ENCODE measurements around the gene RTKN. TPM values are rescaled to one million over a fixed set of nuclear protein-coding genes. Genes with fewer than 3 reads are reported as not detected.
A peak's percentile ranks its signal among the peaks of the same experiment; 100 is the strongest.

Gene RTKN
- total and polyA plus RNA-seq, 7 experiments from 2014 or later: 0.26 to 1.5 (median 0.97) TPM; not detected in 2

GRCh38 chr2:74378007-74378406, 63.7 kb downstream of the RTKN start:
- Mint-ChIP-seq H3K4me1 (peaks cover 32 to 50% (median 45%) of the 10 kb centered on the region in 7 donors), H3K4me3 (no peak overlapping the region), H3K27me3 (no peaks in the 10 kb centered on the region), H3K27ac (peak overlapping the region in 1 of 9 donors; percentile 59), H3K9me3 (no peaks in the 10 kb centered on the region), H3K36me3 (peaks cover 0 to 30% (median 19%) of the 10 kb centered on the region in 5 donors)
- intact Hi-C loops (cut with micrococcal nuclease): no loop called here
- DNase-seq (no peak), ATAC-seq (no peak)
- no peak overlapping the region for H3K4me3 ChIP-seq (ENCODE audit: low read length)
- H3K36me3 ChIP-seq (ENCODE audit: control insufficient read depth in 2 of 3, insufficient read depth in 3 of 3, low read length in 3 of 3): peaks cover 4 to 31% (median 9%) of the 10 kb centered on the region in 3 experiments
- no peaks in the 10 kb centered on the region for H3K27me3 ChIP-seq (ENCODE audit: control insufficient read depth in 2 of 2, insufficient read depth in 2 of 2, low read length in 2 of 2)
- CTCF ChIA-PET: no interaction called here
- H3K9me3 ChIP-seq (ENCODE audit: control insufficient read depth in 2 of 3, low read length in 3 of 3): no peaks in the 10 kb centered on the region
- peaks cover 12 to 17% of the 10 kb centered on the region in 2 donors for H3K4me1 ChIP-seq (ENCODE audit: control insufficient read depth in 2 of 2, insufficient read depth in 2 of 2, low read length in 2 of 2)
- POLR2A ChIA-PET: no interaction called here
- H3K27ac ChIP-seq (ENCODE audit: low read depth, low read length): no peak overlapping the region

DNA sequence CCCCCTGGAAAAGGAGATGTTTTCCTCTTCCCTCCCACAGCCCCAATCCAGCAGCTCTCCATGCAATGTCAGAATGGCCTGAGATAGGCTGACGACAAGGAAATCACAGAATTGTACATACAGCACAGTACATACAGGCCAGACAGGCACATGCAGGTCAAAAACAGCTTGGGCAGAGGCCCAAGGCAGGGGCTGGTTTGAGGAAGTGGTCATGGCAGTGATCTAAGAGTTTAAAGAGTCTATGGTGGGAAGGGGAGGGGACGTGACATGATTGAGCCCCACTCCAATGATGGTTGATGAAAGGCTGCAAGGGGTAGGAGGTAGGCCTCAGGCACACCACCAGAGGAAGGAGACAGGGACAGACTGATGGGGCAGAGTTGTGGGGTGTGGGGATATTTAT, 65.9 kb downstream of the RTKN start:
- Mint-ChIP-seq H3K4me3 (no peak overlapping the region), H3K9me3 (no peaks in the 10 kb centered on the region), H3K36me3 (peaks cover 4 to 44% (median 21%) of the 10 kb centered on the region in 5 donors), H3K27me3 (no peaks in the 10 kb centered on the region), H3K27ac (peak overlapping the region in 1 of 9 donors; percentile 46), H3K4me1 (peaks cover 23 to 36% (median 31%) of the 10 kb centered on the region in 7 donors)
- DNase-seq: no peak
- ChIA-PET CTCF (no interaction called here), POLR2A (no interaction called here)
- Histone ChIP-seq H3K9me3 (ENCODE audit: control insufficient read depth in 2 of 3, low read length in 3 of 3) (no peaks in the 10 kb centered on the region), H3K36me3 (ENCODE audit: control insufficient read depth in 2 of 3, insufficient read depth in 3 of 3, low read length in 3 of 3) (peaks cover 4 to 46% (median 10%) of the 10 kb centered on the region in 3 experiments), H3K27ac (ENCODE audit: low read depth, low read length) (no peak overlapping the region), H3K4me1 (ENCODE audit: control insufficient read depth in 2 of 2, insufficient read depth in 2 of 2, low read length in 2 of 2) (peaks cover 12 to 16% of the 10 kb centered on the region in 2 donors), H3K27me3 (ENCODE audit: control insufficient read depth in 2 of 2, insufficient read depth in 2 of 2, low read length in 2 of 2) (no peaks in the 10 kb centered on the region), H3K4me3 (ENCODE audit: low read length) (no peak overlapping the region)
- intact Hi-C loops (cut with micrococcal nuclease): no loop called here
- ATAC-seq: no peak

Other genes starting within 250 kb of the RTKN start
- gene MTHFD2, start 243.3 kb downstream of the RTKN start, total RNA-seq: 100 to 1,000 TPM in 1 of 5 experiments, 10 to 100 TPM in 4; 14.5 to 186 (median 25.1) TPM
- 1 to 10 TPM; 6.8 to 8.1 TPM for gene MTHFD2, start 243.3 kb downstream of the RTKN start, polyA plus RNA-seq
- gene SLC4A5, start 98.5 kb downstream of the RTKN start, total RNA-seq: 10 to 100 TPM in 4 of 5 experiments, 1 to 10 TPM in 1; 2.0 to 20.8 (median 18.5) TPM
- 1 to 10 TPM in 1 of 2 donors, under 1 TPM in 1; 0.59 to 3.3 TPM for gene SLC4A5, start 98.5 kb downstream of the RTKN start, polyA plus RNA-seq
- gene DCTN1, start 61.6 kb downstream of the RTKN start, total RNA-seq: 100 to 1,000 TPM in 2 of 5 experiments, 10 to 100 TPM in 3; 73.6 to 113 (median 98.5) TPM
- gene DCTN1, start 61.6 kb downstream of the RTKN start, polyA plus RNA-seq: 10 to 100 TPM; 52.1 to 77.2 TPM
- 10 to 100 TPM in 1 of 5 experiments, 1 to 10 TPM in 4; 4.3 to 10.5 (median 6.8) TPM for gene C2orf81, start 20.3 kb downstream of the RTKN start, total RNA-seq
- gene C2orf81, start 20.3 kb downstream of the RTKN start, polyA plus RNA-seq: 1 to 10 TPM; 7.9 to 8.6 TPM
- 10 to 100 TPM; 26.5 to 78.5 (median 30.8) TPM for gene WDR54, start 20.2 kb downstream of the RTKN start, total RNA-seq
- 10 to 100 TPM; 38.8 to 68.2 TPM for gene WDR54, start 20.2 kb downstream of the RTKN start, polyA plus RNA-seq
- 10 to 100 TPM; 42.1 to 96.5 (median 46.8) TPM for gene INO80B, start 13.2 kb upstream of the RTKN start, total RNA-seq
- gene INO80B, start 13.2 kb upstream of the RTKN start, polyA plus RNA-seq: 10 to 100 TPM; 11.6 TPM
- gene WBP1, start 16.5 kb upstream of the RTKN start, total RNA-seq: 100 to 1,000 TPM in 2 of 5 experiments, 10 to 100 TPM in 3; 53.6 to 127 (median 85.4) TPM
- 10 to 100 TPM; 33.3 to 45.4 TPM for gene WBP1, start 16.5 kb upstream of the RTKN start, polyA plus RNA-seq
- gene MOGS, start 23.4 kb upstream of the RTKN start, total RNA-seq: 10 to 100 TPM; 61.0 to 88.5 (median 74.3) TPM
- 10 to 100 TPM; 31.2 to 40.7 TPM for gene MOGS, start 23.4 kb upstream of the RTKN start, polyA plus RNA-seq
- 100 to 1,000 TPM in 2 of 5 experiments, 10 to 100 TPM in 3; 45.7 to 108 (median 94.5) TPM for gene MRPL53, start 30.7 kb upstream of the RTKN start, total RNA-seq
- gene MRPL53, start 30.7 kb upstream of the RTKN start, polyA plus RNA-seq: 100 to 1,000 TPM; 138 to 175 TPM
- gene CCDC142, start 41.1 kb upstream of the RTKN start, total RNA-seq: 10 to 100 TPM; 21.4 to 75.2 (median 33.8) TPM
- gene CCDC142, start 41.1 kb upstream of the RTKN start, polyA plus RNA-seq: 10 to 100 TPM; 13.1 to 23.9 TPM
- 10 to 100 TPM; 35.5 to 50.4 (median 43.6) TPM for gene TTC31, start 41.1 kb upstream of the RTKN start, total RNA-seq
- 10 to 100 TPM; 19.8 to 24.5 TPM for gene TTC31, start 41.1 kb upstream of the RTKN start, polyA plus RNA-seq
- under 1 TPM in 2 of 5 experiments, not detected in 3; 0.44 to 0.65 TPM for gene LBX2, start 57.7 kb upstream of the RTKN start, total RNA-seq
- gene LBX2, start 57.7 kb upstream of the RTKN start, polyA plus RNA-seq: not detected
- gene PCGF1, start 65.8 kb upstream of the RTKN start, total RNA-seq: 10 to 100 TPM; 25.7 to 37.0 (median 31.2) TPM
- 10 to 100 TPM in 1 of 2 donors, 1 to 10 TPM in 1; 9.0 to 25.0 TPM for gene PCGF1, start 65.8 kb upstream of the RTKN start, polyA plus RNA-seq
- gene TLX2, start 72.5 kb upstream of the RTKN start, total RNA-seq: under 1 TPM in 2 of 5 experiments, not detected in 3; 0.34 to 0.66 TPM
- not detected for gene TLX2, start 72.5 kb upstream of the RTKN start, polyA plus RNA-seq
- gene DQX1, start 84.3 kb upstream of the RTKN start, total RNA-seq: under 1 TPM; 0.13 to 0.95 (median 0.59) TPM
- not detected for gene DQX1, start 84.3 kb upstream of the RTKN start, polyA plus RNA-seq
- gene AUP1, start 87.8 kb upstream of the RTKN start, total RNA-seq: 100 to 1,000 TPM; 121 to 160 (median 144) TPM
- gene AUP1, start 87.8 kb upstream of the RTKN start, polyA plus RNA-seq: 10 to 100 TPM; 69.7 to 73.6 TPM
- gene HTRA2, start 88.0 kb upstream of the RTKN start, total RNA-seq: 10 to 100 TPM; 16.9 to 46.2 (median 37.7) TPM
- gene HTRA2, start 88.0 kb upstream of the RTKN start, polyA plus RNA-seq: 10 to 100 TPM; 22.4 to 22.6 TPM
- gene LOXL3, start 112.0 kb upstream of the RTKN start, total RNA-seq: 1 to 10 TPM in 2 of 5 experiments, under 1 TPM in 3; 0.50 to 6.9 (median 0.81) TPM
- gene LOXL3, start 112.0 kb upstream of the RTKN start, polyA plus RNA-seq: under 1 TPM in 1 of 2 donors, not detected in 1; 0.17 TPM
- 10 to 100 TPM in 4 of 5 experiments, 1 to 10 TPM in 1; 7.0 to 39.5 (median 32.9) TPM for gene DOK1, start 112.8 kb upstream of the RTKN start, total RNA-seq
- 10 to 100 TPM; 11.8 to 24.2 TPM for gene DOK1, start 112.8 kb upstream of the RTKN start, polyA plus RNA-seq
- gene M1AP, start 206.4 kb upstream of the RTKN start, total RNA-seq: under 1 TPM in 1 of 5 experiments, not detected in 4; 0.39 TPM
- gene M1AP, start 206.4 kb upstream of the RTKN start, polyA plus RNA-seq: not detected
- gene SEMA4F, start 212.3 kb upstream of the RTKN start, total RNA-seq: 10 to 100 TPM in 3 of 5 experiments, 1 to 10 TPM in 2; 5.7 to 23.6 (median 11.0) TPM
- gene SEMA4F, start 212.3 kb upstream of the RTKN start, polyA plus RNA-seq: 1 to 10 TPM; 6.9 to 8.6 TPM

Data from naive thymus-derived CD4-positive, alpha-beta T cell (primary cell).